Gastroesophageal sphincter (tissue), 3 donors: ENCODE results near the gene GRIK3.

Experiments
- CTCF ChIP-seq, 4 experiments: fragments of 200-600 bp in 2 of 4; fragments of 450-650 bp in 2 of 4; sonication (generic) in 1 of 4; IDR thresholded peaks; one replicate each; pipeline ENCODE4 v1.5.1; 2017 to 2019; ENCODE audit warnings: antibody characterized with exemption in 4 of 4, mild to moderate bottlenecking in 2 of 4, moderate library complexity in 2 of 4
- EP300 ChIP-seq: sonication (generic); formaldehyde crosslinking; IDR thresholded peaks from one replicate; pipeline ENCODE4 v1.6.1; 2017; ENCODE audit warnings: antibody characterized with exemption, mild to moderate bottlenecking
- POLR2A ChIP-seq, 2 donors: fragments of 450-650 bp; IDR thresholded peaks; one replicate each; pipeline ENCODE4 v1.6.1; 2017; ENCODE audit warnings: antibody characterized with exemption in 2 of 2, mild to moderate bottlenecking in 2 of 2, moderate library complexity in 1 of 2
- POLR2AphosphoS5 ChIP-seq: sonication (generic); formaldehyde crosslinking; IDR thresholded peaks from one replicate; pipeline ENCODE4 v1.6.1; 2017; ENCODE audit warnings: antibody characterized with exemption

GRCh38 chr1:36981771-36982622, 52.3 kb downstream of the GRIK3 start:
- TF ChIP-seq CTCF (IDR thresholded peaks at IDR 0.05): no peak
- no peak for TF ChIP-seq POLR2AphosphoS5
- TF ChIP-seq POLR2A (IDR thresholded peaks at IDR 0.05): no peak
- TF ChIP-seq EP300: no peak
